GM18526 (cell line): ENCODE results near the gene DGKE.

Source experiments
- POLR2A ChIP-seq: IDR thresholded peaks from 3 replicates; pipeline ENCODE4 v1.6.1; 2011; ENCODE audit not compliant: insufficient read length; ENCODE audit errors: extremely low read depth

DGKE gene

GRCh38 chr17:56910509-56911235 lies 76.7 kb downstream of the DGKE start:
- TF ChIP-seq POLR2A: no peak

GRCh38 chr17:56912105-56912999 lies 78.4 kb downstream of the DGKE start:
- TF ChIP-seq POLR2A: no peak

- TF ChIP-seq POLR2A: no peak
These were observed 79.0 kb downstream of the DGKE start for GRCh38 chr17:56913000-56913311.

GRCh38 chr17:56913353-56913866 lies 79.5 kb downstream of the DGKE start:
- TF ChIP-seq POLR2A: no peak

GRCh38 chr17:56913867-56914580 lies 80.1 kb downstream of the DGKE start, which contains the start of gene TRIM25:
Gene TRIM25 (minus strand): TSS chr17:56914049. CDS start chr17:56913988, 61 bp downstream.
- TF ChIP-seq POLR2A: peak; percentile 100

- no peak for TF ChIP-seq POLR2A
These were observed 80.8 kb downstream of the DGKE start for GRCh38 chr17:56914581-56915273.

GRCh38 chr17:56917559-56918296 lies 83.8 kb downstream of the DGKE start:
- no peak for TF ChIP-seq POLR2A

GRCh38 chr17:56918916-56919315 lies 85.0 kb downstream of the DGKE start:
- no peak for TF ChIP-seq POLR2A
